ENCODE measurements around the gene DNAH1. TPM values are rescaled to one million over a fixed set of nuclear protein-coding genes. Genes with fewer than 3 reads are reported as not detected.

DNAH1 gene
- total and polyA plus RNA-seq, 2 donors = 3.3 to 9.0 TPM

- Histone ChIP-seq H3K36me3 (ENCODE audit: control insufficient read depth in 2 of 2, insufficient read depth in 2 of 2, low read length in 1 of 2) (peaks cover 15 to 24% of the 10 kb centered on the region in 2 donors), H3K4me3 (ENCODE audit: low read length in 2 of 2) (no peak overlapping the region), H3K27me3 (ENCODE audit: control insufficient read depth in 2 of 2, insufficient read depth in 1 of 2, low read length in 1 of 2) (no peaks in the 10 kb centered on the region), H3K9me3 (ENCODE audit: control insufficient read depth in 2 of 2, insufficient read depth in 1 of 2, low read length in 1 of 2) (no peaks in the 10 kb centered on the region), H3K4me1 (ENCODE audit: control insufficient read depth in 2 of 2, insufficient read depth in 2 of 2, low read length in 2 of 2) (no peaks in the 10 kb centered on the region), H3K27ac (ENCODE audit: low read depth in 1 of 2, low read length in 1 of 2) (no peak overlapping the region)
- DNase-seq (ENCODE audit: low read depth in 6 of 9, low spot score in 9 of 9) = no peak
- WGBS = 97% methylated on average over 10 of the region's 10 CpGs
These were observed 78.8 kb downstream of the DNAH1 start for GRCh38 chr3:52394751-52395502.

DNA sequence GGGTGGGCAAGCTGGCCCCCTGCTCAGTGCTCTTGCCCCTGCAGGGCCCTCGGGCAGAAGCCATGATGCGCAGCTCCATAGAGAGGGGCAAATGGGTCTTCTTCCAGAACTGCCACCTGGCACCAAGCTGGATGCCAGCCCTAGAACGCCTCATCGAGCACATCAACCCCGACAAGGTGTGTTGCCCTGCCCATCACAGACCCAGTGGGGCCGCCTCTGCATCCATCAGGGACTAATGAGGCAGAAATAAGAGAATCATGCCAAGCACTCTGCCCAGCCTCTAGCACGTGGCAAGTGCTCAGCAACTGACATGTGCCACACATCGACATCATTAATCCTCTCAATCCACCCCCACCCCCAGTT, 79.4 kb downstream of the DNAH1 start:
- DNase-seq (ENCODE audit: low read depth in 6 of 9, low spot score in 9 of 9) = no peak
- 97% methylated on average over 8 of the region's 8 CpGs for WGBS
- no peak overlapping the region for H3K4me3 ChIP-seq (ENCODE audit: low read length in 2 of 2)

DNA sequence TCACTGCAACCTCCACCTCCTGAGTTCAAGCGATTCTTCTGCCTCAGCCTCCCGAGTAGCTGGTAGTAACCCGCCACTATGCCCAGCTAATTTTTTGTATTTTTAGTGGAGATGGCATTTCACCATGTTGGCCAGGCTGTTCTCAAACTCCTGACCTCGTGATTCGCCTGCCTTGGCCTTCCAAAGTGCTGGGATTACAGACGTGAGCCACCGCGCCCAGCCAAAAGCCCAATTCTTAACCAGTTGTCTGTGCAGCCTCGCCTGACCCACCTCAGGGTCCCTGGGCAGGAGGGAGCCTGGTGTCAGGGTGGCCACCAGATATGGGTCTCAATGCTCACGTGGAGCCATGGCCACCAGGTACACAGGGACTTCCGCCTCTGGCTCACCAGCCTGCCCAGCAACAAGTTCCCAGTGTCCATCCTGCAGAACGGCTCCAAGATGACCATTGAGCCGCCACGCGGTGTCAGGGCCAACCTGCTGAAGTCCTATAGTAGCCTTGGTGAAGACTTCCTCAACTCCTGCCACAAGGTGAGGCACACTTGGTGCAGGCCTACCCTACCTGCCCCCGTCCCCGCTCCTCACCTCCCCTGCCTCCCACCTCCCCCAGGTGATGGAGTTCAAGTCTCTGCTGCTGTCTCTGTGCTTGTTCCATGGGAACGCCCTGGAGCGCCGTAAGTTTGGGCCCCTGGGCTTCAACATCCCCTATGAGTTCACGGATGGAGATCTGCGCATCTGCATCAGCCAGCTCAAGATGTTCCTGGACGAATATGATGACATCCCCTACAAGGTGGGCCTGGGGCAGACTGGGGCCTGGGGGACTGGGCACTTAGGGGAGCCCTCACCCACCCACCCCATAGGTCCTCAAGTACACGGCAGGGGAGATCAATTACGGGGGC, 80.1 kb downstream of the DNAH1 start:
- Histone ChIP-seq H3K4me1 (ENCODE audit: control insufficient read depth in 2 of 2, insufficient read depth in 2 of 2, low read length in 2 of 2) (no peaks in the 10 kb centered on the region), H3K27me3 (ENCODE audit: control insufficient read depth in 2 of 2, insufficient read depth in 1 of 2, low read length in 1 of 2) (no peaks in the 10 kb centered on the region), H3K4me3 (ENCODE audit: low read length in 2 of 2) (no peak overlapping the region), H3K9me3 (ENCODE audit: control insufficient read depth in 2 of 2, insufficient read depth in 1 of 2, low read length in 1 of 2) (no peaks in the 10 kb centered on the region), H3K27ac (ENCODE audit: low read depth in 1 of 2, low read length in 1 of 2) (no peak overlapping the region), H3K36me3 (ENCODE audit: control insufficient read depth in 2 of 2, insufficient read depth in 2 of 2, low read length in 1 of 2) (peaks cover 24 to 37% of the 10 kb centered on the region in 2 donors)
- 98% methylated on average over 25 of the region's 25 CpGs for WGBS
- no peak for DNase-seq (ENCODE audit: low read depth in 6 of 9, low spot score in 9 of 9)

More for the DNA sequence above, 79.4 kb downstream of the DNAH1 start:
- no peak overlapping the region for H3K27ac ChIP-seq (ENCODE audit: low read depth in 1 of 2, low read length in 1 of 2)
- H3K9me3 ChIP-seq (ENCODE audit: control insufficient read depth in 2 of 2, insufficient read depth in 1 of 2, low read length in 1 of 2) = no peaks in the 10 kb centered on the region
- no peaks in the 10 kb centered on the region for H3K27me3 ChIP-seq (ENCODE audit: control insufficient read depth in 2 of 2, insufficient read depth in 1 of 2, low read length in 1 of 2)
- peaks cover 16 to 30% of the 10 kb centered on the region in 2 donors for H3K36me3 ChIP-seq (ENCODE audit: control insufficient read depth in 2 of 2, insufficient read depth in 2 of 2, low read length in 1 of 2)
- no peaks in the 10 kb centered on the region for H3K4me1 ChIP-seq (ENCODE audit: control insufficient read depth in 2 of 2, insufficient read depth in 2 of 2, low read length in 2 of 2)

GRCh38 chr3:52396907-52397591, 80.9 kb downstream of the DNAH1 start:
- H3K9me3 ChIP-seq (ENCODE audit: control insufficient read depth in 2 of 2, insufficient read depth in 1 of 2, low read length in 1 of 2) = no peaks in the 10 kb centered on the region
- peaks cover 30 to 40% of the 10 kb centered on the region in 2 donors for H3K36me3 ChIP-seq (ENCODE audit: control insufficient read depth in 2 of 2, insufficient read depth in 2 of 2, low read length in 1 of 2)
- WGBS = 96% methylated on average over 10 of the region's 10 CpGs
- no peak overlapping the region for H3K27ac ChIP-seq (ENCODE audit: low read depth in 1 of 2, low read length in 1 of 2)
- H3K27me3 ChIP-seq (ENCODE audit: control insufficient read depth in 2 of 2, insufficient read depth in 1 of 2, low read length in 1 of 2) = no peaks in the 10 kb centered on the region
- no peak for DNase-seq (ENCODE audit: low read depth in 6 of 9, low spot score in 9 of 9)
- no peak overlapping the region for H3K4me3 ChIP-seq (ENCODE audit: low read length in 2 of 2)
- no peaks in the 10 kb centered on the region for H3K4me1 ChIP-seq (ENCODE audit: control insufficient read depth in 2 of 2, insufficient read depth in 2 of 2, low read length in 2 of 2)

DNA sequence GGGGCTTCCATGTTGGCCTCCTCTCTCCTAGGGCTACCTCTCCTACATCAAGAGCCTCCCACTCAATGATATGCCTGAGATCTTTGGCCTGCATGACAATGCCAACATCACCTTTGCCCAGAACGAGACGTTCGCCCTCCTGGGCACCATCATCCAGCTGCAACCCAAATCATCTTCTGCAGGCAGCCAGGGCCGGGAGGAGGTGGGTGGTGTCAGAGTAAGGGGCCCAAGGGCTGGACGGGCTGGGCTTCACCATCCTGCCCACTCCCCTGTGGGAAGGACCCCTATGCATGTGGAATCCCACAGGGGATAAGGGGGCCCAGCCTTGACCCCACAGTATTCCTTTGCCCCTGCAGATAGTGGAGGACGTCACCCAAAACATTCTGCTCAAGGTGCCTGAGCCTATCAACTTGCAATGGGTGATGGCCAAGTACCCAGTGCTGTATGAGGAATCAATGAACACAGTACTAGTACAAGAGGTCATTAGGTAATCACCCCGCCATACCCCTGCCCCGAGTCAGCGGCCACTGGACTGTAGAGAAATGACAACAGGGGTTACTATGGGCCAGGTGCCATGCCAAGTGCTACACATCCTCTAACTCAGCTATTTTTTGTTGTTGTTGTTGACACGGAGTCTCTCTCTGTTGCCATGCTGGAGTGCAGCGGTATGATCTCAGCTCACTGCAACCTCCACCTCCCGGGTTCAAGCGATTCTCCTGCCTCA, 81.7 kb downstream of the DNAH1 start:
- H3K27me3 ChIP-seq (ENCODE audit: control insufficient read depth in 2 of 2, insufficient read depth in 1 of 2, low read length in 1 of 2) = no peaks in the 10 kb centered on the region
- WGBS = 97% methylated on average over 13 of the region's 13 CpGs
- no peaks in the 10 kb centered on the region for H3K9me3 ChIP-seq (ENCODE audit: control insufficient read depth in 2 of 2, insufficient read depth in 1 of 2, low read length in 1 of 2)
- H3K36me3 ChIP-seq (ENCODE audit: control insufficient read depth in 2 of 2, insufficient read depth in 2 of 2, low read length in 1 of 2) = peaks cover 38 to 43% of the 10 kb centered on the region in 2 donors
- no peaks in the 10 kb centered on the region for H3K4me1 ChIP-seq (ENCODE audit: control insufficient read depth in 2 of 2, insufficient read depth in 2 of 2, low read length in 2 of 2)
- no peak for DNase-seq (ENCODE audit: low read depth in 6 of 9, low spot score in 9 of 9)
- H3K4me3 ChIP-seq (ENCODE audit: low read length in 2 of 2) = no peak overlapping the region
- H3K27ac ChIP-seq (ENCODE audit: low read depth in 1 of 2, low read length in 1 of 2) = no peak overlapping the region

DNA sequence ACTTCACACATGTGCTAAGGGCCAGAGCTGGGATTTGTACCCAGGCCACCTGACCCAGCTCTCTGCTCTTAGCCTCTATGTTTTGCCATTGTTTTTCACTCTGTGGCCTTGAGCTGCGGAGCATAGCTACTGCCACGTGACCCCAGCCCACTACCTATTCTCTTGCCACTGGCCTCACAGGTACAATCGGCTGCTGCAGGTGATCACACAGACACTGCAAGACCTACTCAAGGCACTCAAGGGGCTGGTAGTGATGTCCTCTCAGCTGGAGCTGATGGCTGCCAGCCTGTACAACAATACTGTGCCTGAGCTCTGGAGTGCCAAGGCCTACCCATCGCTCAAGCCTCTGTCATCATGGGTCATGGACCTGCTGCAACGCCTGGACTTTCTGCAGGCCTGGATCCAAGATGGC, 82.6 kb downstream of the DNAH1 start:
- WGBS = 98% methylated on average over 5 of the region's 5 CpGs
- peaks cover 44 to 46% of the 10 kb centered on the region in 2 donors for H3K36me3 ChIP-seq (ENCODE audit: control insufficient read depth in 2 of 2, insufficient read depth in 2 of 2, low read length in 1 of 2)
- DNase-seq (ENCODE audit: low read depth in 6 of 9, low spot score in 9 of 9) = no peak
- H3K27me3 ChIP-seq (ENCODE audit: control insufficient read depth in 2 of 2, insufficient read depth in 1 of 2, low read length in 1 of 2) = no peaks in the 10 kb centered on the region
- H3K4me3 ChIP-seq (ENCODE audit: low read length in 2 of 2) = no peak overlapping the region
- no peaks in the 10 kb centered on the region for H3K4me1 ChIP-seq (ENCODE audit: control insufficient read depth in 2 of 2, insufficient read depth in 2 of 2, low read length in 2 of 2)
- no peak overlapping the region for H3K27ac ChIP-seq (ENCODE audit: low read depth in 1 of 2, low read length in 1 of 2)
- no peaks in the 10 kb centered on the region for H3K9me3 ChIP-seq (ENCODE audit: control insufficient read depth in 2 of 2, insufficient read depth in 1 of 2, low read length in 1 of 2)

- no peak overlapping the region for H3K27ac ChIP-seq (ENCODE audit: low read depth in 1 of 2, low read length in 1 of 2)
- H3K9me3 ChIP-seq (ENCODE audit: control insufficient read depth in 2 of 2, insufficient read depth in 1 of 2, low read length in 1 of 2) = no peaks in the 10 kb centered on the region
- H3K36me3 ChIP-seq (ENCODE audit: control insufficient read depth in 2 of 2, insufficient read depth in 2 of 2, low read length in 1 of 2) = peaks cover 48 to 50% of the 10 kb centered on the region in 2 donors
- DNase-seq (ENCODE audit: low read depth in 6 of 9, low spot score in 9 of 9) = no peak
- WGBS = 96% methylated on average over 4 of the region's 4 CpGs
- H3K4me3 ChIP-seq (ENCODE audit: low read length in 2 of 2) = no peak overlapping the region
- no peaks in the 10 kb centered on the region for H3K4me1 ChIP-seq (ENCODE audit: control insufficient read depth in 2 of 2, insufficient read depth in 2 of 2, low read length in 2 of 2)
- no peaks in the 10 kb centered on the region for H3K27me3 ChIP-seq (ENCODE audit: control insufficient read depth in 2 of 2, insufficient read depth in 1 of 2, low read length in 1 of 2)
These were observed 83.0 kb downstream of the DNAH1 start for GRCh38 chr3:52399131-52399530.

DNA sequence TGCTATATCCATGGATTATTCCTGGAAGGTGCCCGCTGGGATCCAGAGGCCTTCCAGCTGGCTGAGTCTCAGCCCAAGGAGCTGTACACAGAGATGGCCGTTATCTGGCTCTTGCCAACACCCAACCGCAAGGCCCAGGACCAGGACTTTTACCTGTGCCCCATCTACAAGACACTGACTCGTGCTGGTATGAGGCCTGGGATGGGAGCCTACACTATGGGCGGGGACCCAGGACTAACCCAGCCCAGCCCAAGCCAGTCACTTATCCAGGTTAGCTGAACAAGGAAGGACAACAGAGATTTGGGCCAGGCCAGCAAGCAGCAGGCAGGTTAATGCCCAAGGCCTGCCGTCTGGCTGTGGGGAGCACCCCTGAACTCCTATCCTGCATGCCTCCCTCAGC, 83.5 kb downstream of the DNAH1 start:
- Histone ChIP-seq H3K36me3 (ENCODE audit: control insufficient read depth in 2 of 2, insufficient read depth in 2 of 2, low read length in 1 of 2) (peaks cover 53 to 55% of the 10 kb centered on the region in 2 donors), H3K27me3 (ENCODE audit: control insufficient read depth in 2 of 2, insufficient read depth in 1 of 2, low read length in 1 of 2) (no peaks in the 10 kb centered on the region), H3K27ac (ENCODE audit: low read depth in 1 of 2, low read length in 1 of 2) (no peak overlapping the region), H3K9me3 (ENCODE audit: control insufficient read depth in 2 of 2, insufficient read depth in 1 of 2, low read length in 1 of 2) (no peaks in the 10 kb centered on the region), H3K4me3 (ENCODE audit: low read length in 2 of 2) (no peak overlapping the region), H3K4me1 (ENCODE audit: control insufficient read depth in 2 of 2, insufficient read depth in 2 of 2, low read length in 2 of 2) (no peaks in the 10 kb centered on the region)
- WGBS = 98% methylated on average over 6 of the region's 6 CpGs
- no peak for DNase-seq (ENCODE audit: low read depth in 6 of 9, low spot score in 9 of 9)

Data from thymus (tissue), 11 donors.